GM21528 (cell line): ENCODE measurements around the gene TAF6L.
"Not testable (repeated sequence)": the region's sequence is repeated elsewhere in the genome, so short reads cannot be mapped to it uniquely, and the experiment has no call there.

Experiments used
- ATAC-seq: cut with Tn5 transposase; IDR thresholded peaks from one replicate; pipeline ENCODE4 v1.9.1; 2021; ENCODE audit warnings: mild to moderate bottlenecking, moderate library complexity; ENCODE audit not compliant: unreplicated experiment, low FRiP score

TAF6L gene, protein sequence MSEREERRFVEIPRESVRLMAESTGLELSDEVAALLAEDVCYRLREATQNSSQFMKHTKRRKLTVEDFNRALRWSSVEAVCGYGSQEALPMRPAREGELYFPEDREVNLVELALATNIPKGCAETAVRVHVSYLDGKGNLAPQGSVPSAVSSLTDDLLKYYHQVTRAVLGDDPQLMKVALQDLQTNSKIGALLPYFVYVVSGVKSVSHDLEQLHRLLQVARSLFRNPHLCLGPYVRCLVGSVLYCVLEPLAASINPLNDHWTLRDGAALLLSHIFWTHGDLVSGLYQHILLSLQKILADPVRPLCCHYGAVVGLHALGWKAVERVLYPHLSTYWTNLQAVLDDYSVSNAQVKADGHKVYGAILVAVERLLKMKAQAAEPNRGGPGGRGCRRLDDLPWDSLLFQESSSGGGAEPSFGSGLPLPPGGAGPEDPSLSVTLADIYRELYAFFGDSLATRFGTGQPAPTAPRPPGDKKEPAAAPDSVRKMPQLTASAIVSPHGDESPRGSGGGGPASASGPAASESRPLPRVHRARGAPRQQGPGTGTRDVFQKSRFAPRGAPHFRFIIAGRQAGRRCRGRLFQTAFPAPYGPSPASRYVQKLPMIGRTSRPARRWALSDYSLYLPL

DNA sequence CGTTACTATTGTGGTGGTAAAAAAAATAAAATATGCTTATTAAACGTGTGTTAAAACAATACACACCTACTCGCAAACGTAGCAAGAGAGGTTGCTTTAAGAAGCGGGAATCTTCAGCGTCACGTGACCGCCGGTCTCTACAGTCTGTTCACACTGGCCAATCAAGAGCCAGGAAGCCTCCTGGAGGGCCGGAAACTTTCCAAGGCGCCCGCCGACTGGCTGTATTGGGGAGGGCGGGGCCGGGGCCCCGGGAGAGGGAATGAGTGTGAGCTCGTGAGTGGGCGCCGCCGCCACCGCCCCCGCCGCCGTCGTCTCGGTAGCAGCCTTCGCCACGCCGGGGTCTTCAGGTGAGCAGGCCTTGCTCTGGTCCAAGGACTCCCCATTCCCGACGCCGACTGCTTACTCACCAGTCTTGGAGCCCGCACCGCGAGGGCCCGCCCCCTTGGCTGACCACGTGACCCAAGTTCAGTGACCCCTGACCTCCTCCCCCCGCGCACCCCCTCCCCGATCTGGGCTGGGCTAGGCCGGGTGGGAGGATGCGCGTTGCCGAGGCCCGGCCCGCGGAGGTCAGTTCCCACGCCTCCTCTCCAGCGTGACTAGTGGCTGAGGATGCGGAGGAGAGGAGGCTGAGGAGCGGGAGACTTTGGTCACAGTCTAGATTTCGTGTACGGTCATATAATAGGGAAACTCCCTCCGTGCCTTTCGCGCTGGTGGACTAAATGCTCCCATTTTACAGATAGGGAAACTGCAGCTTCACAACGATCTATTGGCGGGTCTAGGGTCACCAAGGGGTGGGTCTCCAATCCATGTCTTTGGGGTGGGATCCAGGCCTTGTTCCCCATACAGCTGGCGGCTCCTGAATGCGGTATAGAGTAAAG, at the start of gene TAF6L:
Gene TAF6L, plus strand, starts transcription at position 253 of the 878 bp plus-strand sequence. CDS start 4,388 bp downstream, outside the sequence.
- peak; percentile 76 for ATAC-seq

- ATAC-seq = no peak
Observed at GRCh38 chr11:62721994-62722393, 49.2 kb upstream of the TAF6L start.

DNA sequence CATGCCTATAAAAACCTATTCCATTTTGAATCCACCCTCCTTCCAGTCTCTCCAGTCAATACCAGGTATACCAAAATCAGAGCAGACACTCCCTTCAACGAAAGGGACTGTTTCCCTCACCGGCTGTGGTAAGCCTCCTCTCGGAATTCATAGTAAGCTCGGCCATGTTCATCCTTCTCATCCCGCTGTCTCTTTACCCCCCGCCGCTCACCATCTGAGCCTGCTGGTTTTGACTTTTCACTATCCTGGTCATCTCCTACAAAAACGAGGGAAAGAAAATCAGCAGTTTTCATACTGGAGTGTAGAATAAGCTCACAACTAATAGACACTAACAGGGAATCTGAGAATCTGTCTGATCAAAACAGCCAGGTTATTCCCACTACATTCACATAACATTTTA, 47.0 kb upstream of the TAF6L start:
- ATAC-seq = no peak

GRCh38 chr11:62725646-62726045, 45.5 kb upstream of the TAF6L start:
- no peak for ATAC-seq

DNA sequence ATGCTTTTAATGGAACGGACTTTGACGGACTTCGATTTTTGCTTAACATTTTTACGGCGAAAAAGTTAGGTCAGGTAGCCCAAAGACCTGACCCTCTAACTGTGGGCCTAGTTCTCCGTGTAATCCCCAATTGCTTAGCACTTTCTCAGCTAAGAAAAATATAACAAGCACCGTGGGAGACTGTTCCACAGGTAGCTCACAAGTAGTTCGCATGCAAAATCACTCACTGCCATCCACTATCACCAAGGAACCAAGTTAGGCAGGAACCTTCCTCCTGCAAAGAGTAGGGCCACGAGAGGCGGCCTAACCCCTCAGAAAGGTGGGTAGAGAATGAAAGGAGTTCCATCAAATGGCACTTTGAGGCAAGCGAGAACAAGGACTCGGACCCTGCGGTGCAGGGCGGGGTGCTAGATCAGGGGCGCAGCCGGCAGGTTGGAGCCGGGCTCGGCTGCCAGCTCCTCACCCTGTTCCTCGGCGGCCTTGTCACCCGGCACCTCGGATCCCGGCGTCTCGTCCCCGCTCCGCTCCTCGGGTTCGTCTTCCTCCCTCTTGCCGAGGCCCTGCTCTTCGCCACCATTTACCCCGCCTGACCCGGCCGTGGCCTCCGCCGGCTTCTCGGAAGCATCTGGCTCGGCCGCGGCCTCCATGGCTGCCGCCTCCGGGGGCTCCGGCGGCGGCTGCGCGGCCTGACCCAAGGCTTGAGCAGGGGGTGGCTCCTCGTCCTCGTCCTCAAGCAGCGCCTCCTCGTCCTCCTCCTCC, 44.9 kb upstream of the TAF6L start:
- ATAC-seq = peak; percentile 1

GRCh38 chr11:62726915-62727164, 44.4 kb upstream of the TAF6L start:
- peak; percentile 4 for ATAC-seq

DNA sequence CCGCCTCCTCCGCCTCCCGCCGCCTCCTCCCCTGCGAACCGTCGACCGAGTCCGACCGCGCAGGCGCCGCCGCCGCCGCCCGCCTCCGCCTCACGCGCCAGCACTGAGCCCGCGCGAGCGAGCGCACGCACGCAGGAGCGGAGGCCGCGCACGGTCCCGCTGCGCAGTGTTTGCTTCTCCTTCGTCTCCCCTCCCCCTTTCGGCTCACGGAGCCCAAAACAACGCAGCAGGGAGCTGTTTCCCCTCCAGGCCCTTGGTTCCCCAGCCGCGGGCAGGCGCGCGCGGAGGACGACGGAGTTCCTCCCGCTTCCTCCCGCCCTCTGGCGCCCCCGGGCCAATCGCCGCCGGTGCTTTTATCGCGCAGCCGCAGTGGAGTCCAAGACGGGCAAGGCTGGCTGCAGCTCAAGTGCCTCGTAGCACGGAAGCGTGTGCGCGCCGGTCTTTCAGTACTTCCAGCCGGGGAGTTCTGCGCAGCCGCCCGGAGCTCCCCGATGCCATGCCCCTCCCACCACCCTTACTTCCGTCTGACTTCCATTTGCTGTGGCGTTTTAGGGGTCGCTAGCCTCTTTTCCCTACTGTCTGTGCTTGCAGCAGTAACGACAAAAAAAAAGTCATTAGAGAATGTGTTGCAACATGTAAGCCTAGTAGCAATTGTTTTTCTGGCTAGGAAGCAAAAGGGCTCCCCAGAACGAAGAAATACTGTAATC, 43.9 kb upstream of the TAF6L start, which contains the start of gene HNRNPUL2:
Gene HNRNPUL2, minus strand, starts transcription at position 293 of the 707 bp plus-strand sequence. CDS start 301 bp downstream, outside the sequence.
- ATAC-seq = peak; percentile 63

DNA sequence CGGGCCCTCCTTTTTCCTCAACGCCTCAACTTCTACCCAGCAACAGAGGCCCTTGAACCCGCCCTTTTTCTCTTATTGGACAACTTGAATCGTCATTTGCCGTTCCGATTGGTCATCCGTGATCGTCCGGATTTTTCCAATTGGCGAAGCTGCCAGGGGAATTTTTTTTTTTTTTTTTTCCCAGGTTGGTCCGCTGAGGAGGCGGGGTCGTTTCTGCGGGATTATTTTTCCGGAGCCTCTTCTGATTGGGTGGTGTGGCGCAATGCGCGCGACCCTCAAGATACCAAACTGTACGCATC, 43.4 kb upstream of the TAF6L start:
- peak; percentile 58 for ATAC-seq

DNA sequence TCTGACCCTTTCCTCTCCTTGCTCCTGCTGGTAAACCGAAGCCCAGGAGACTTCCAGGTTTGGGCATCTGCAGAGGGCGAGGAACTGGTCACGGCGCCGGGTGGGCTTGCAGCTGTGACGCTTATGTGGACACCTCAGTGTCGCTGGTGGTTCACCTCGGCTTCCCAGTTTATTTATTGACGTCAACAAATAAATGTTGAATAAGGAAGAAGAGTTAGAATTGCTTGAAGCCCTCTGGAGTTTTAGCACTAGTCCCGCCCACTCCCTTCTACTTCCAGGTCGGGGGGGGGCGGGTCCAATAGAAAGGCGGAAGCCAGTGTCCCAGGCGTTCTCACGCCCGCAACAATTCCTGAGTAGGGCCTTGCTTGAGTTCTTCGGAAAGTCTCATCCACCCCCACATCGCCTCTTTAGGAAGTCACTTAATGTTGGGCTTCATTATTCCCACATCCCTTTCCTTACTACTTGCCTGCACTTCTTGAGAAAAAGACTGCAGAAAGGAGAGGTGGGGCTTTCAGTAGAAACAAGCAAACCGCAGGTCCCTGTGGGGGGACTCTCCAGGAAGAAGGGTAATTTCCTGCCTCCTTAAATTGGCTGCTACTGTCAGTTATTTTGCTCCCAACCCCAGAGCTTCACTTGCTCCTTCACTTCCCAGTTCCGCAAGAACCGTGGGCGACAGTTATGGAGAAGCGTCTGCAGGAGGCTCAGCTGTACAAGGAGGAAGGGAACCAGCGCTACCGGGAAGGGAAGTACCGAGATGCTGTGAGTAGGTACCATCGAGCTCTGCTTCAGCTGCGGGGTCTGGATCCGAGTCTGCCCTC, 42.8 kb upstream of the TAF6L start, which contains the start of gene TTC9C:
Gene TTC9C, plus strand, starts transcription at position 316 of the 818 bp plus-strand sequence. Its CDS starts 363 bp downstream, at position 679.
- peak; percentile 26 for ATAC-seq

GRCh38 chr11:62730076-62730475, 41.1 kb upstream of the TAF6L start:
- not testable (repeated sequence) for ATAC-seq

- no peak for ATAC-seq
Observed at GRCh38 chr11:62732830-62733229, 38.4 kb upstream of the TAF6L start.

DNA sequence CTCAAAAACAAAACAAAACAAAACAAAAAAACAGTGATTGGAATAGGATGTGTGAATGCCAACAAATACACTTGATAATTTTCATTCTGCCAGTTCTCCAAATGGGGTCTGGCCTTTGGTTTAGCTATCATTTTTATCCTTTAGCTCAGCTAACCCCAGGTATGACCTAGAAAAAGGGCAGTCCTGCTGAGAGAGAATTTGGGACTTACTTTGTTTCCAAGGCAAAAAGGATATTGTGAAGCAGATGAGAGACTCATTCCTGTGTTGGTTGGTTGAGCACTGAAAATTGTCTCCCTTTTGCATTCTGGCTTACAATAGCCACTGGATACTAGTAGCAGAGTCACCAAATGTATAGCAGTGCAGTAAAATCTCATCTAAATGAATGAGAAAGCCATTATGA, 34.0 kb upstream of the TAF6L start:
- ATAC-seq = no peak

- no peak for ATAC-seq
Observed at GRCh38 chr11:62747475-62748160, 23.6 kb upstream of the TAF6L start.

- ATAC-seq = not testable (repeated sequence)
Observed at GRCh38 chr11:62749931-62750330, 21.3 kb upstream of the TAF6L start.

DNA sequence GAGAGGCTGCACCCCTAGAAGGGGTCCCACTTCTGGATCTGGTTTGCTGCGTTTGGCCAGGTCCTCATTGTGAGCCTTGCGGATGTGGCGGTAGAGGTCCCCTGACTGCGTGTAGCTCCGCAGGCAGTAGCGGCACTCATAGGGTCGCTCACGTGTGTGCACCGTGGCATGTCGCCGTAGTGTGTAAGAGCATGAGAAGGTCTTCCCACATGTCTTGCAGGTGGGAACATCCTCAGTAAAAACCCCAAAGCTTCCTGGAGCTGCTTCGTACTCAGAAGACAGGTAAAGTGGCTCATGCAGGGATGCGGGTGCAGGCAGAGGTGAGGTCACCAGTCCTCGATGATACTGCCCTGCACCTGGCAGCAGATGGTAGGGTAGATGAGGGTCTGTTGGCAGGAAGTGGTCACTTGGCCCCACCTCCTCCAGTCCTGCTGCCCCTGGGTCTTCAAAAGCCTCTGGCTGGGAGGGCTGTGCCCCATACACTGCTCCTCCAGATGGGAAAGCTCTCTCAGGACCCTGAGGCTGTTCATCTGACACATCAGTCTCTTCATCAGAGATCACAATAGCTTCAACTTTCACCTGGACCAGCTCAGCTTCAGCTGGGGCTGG, 18.9 kb upstream of the TAF6L start:
- no peak for ATAC-seq

GRCh38 chr11:62752994-62753735, 18.0 kb upstream of the TAF6L start:
- ATAC-seq = no peak
